Measurements from ENCODE around the gene CORO2B.

- TF ChIP-seq CTCF (IDR thresholded peaks at IDR 0.05; ENCODE audit: poor library complexity, severe bottlenecking): no peak
- no peak for TF ChIP-seq TAF1 (IDR thresholded peaks at IDR 0.05; ENCODE audit: low read depth)
- TF ChIP-seq EP300 (conservative IDR thresholded peaks at IDR 0.05; ENCODE audit: poor library complexity, severe bottlenecking): no peak
- no peak for TF ChIP-seq POLR2AphosphoS5 (IDR thresholded peaks at IDR 0.05)
Observed at GRCh38 chr15:68584756-68585573, 6.2 kb downstream of the CORO2B start.

Measured in neural cell (in vitro differentiated cells).